Neural crest cell (in vitro differentiated cells): ENCODE data around the gene TBC1D23. TPM values are rescaled to one million over a fixed set of nuclear protein-coding genes. Genes with fewer than 3 reads are reported as not detected.
"Not testable (repeated sequence)": the region's sequence is repeated elsewhere in the genome, so short reads cannot be mapped to it uniquely, and the experiment has no call there.

ENCODE experiments used
- DNase-seq: peaks from one replicate; pipeline ENCODE4 v3.0.0; 2021; ENCODE audit warnings: low read depth, mixed read lengths, low spot score
- H3K27ac Mint-ChIP-seq: one replicate; pipeline ENCODE4 v1.8.0; 2021; ENCODE audit warnings: mild to moderate bottlenecking, mixed read lengths; ENCODE audit not compliant: unreplicated experiment
- H3K27me3 Mint-ChIP-seq: 2 replicates; pipeline ENCODE4 v1.8.0; 2021; ENCODE audit warnings: low read depth, mild to moderate bottlenecking, mixed read lengths
- H3K36me3 Mint-ChIP-seq: 2 replicates; pipeline ENCODE4 v1.8.0; 2021; ENCODE audit warnings: low read depth, mild to moderate bottlenecking, mixed read lengths
- H3K4me1 Mint-ChIP-seq: 2 replicates; pipeline ENCODE4 v1.8.0; 2021; ENCODE audit warnings: mixed read lengths
- H3K4me3 Mint-ChIP-seq: one replicate; pipeline ENCODE4 v1.8.0; 2021; ENCODE audit warnings: mild to moderate bottlenecking, mixed read lengths
- H3K9me3 Mint-ChIP-seq: 2 replicates; pipeline ENCODE4 v1.8.0; 2021; ENCODE audit warnings: mixed read lengths
- CTCF ChIP-seq: fragments of 200-600 bp; sonication (generic); conservative IDR thresholded peaks from 2 replicates; pipeline ENCODE4 v1.5.0; 2021; ENCODE audit warnings: antibody characterized with exemption, mild to moderate bottlenecking
- total RNA-seq: library from RNA; stranded (reverse); gene quantifications from 2 replicates; pipeline ENCODE4 v1.2.1, GENCODE V29; 2021

Gene TBC1D23
- total RNA-seq, 1 donor from 2014 or later = 23.3 TPM

- TF ChIP-seq CTCF = no peak
- H3K27me3 Mint-ChIP-seq = no peaks in the 10 kb centered on the region
- DNase-seq = no peak
- H3K4me1 Mint-ChIP-seq = peaks cover 17% of the 10 kb centered on the region
- peaks cover 6% of the 10 kb centered on the region for H3K36me3 Mint-ChIP-seq
- H3K27ac Mint-ChIP-seq = no peak overlapping the region
- peaks cover 5% of the 10 kb centered on the region for H3K9me3 Mint-ChIP-seq
- no peak overlapping the region for H3K4me3 Mint-ChIP-seq
These were observed 30.1 kb upstream of the TBC1D23 start for GRCh38 chr3:100230710-100231109.

- no peak for TF ChIP-seq CTCF
- Mint-ChIP-seq H3K36me3 (peaks cover 5% of the 10 kb centered on the region), H3K4me3 (no peak overlapping the region), H3K27ac (no peak overlapping the region), H3K9me3 (peaks cover 7% of the 10 kb centered on the region), H3K27me3 (no peaks in the 10 kb centered on the region), H3K4me1 (peaks cover 10% of the 10 kb centered on the region)
- no peak for DNase-seq
These were observed 29.1 kb upstream of the TBC1D23 start for GRCh38 chr3:100231668-100232067.

DNA sequence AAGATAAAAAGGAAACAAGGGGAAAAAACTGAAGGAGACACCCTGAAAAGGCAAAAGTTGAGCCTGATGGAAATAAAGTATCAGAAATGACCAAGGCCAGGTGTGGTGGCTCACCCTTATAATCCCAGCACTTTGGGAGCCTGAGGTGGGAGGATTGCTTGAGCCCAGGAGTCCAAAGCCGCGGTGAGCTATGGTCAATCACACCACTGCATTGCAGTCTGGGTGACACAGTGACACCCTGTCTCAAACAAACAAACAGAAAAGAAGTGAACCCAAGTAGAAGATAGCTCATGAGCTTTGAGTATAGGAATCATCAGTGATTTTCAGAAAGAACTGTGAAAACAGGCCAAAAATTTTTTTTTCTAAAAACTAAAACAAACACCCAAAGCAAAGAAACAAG is 26.4 kb upstream of the TBC1D23 start:
- no peaks in the 10 kb centered on the region for H3K27me3 Mint-ChIP-seq
- no peak overlapping the region for H3K4me3 Mint-ChIP-seq
- no peaks in the 10 kb centered on the region for H3K4me1 Mint-ChIP-seq
- TF ChIP-seq CTCF = no peak
- peaks cover 13% of the 10 kb centered on the region for H3K9me3 Mint-ChIP-seq
- H3K36me3 Mint-ChIP-seq = peaks cover 7% of the 10 kb centered on the region
- no peak for DNase-seq
- H3K27ac Mint-ChIP-seq = no peak overlapping the region

GRCh38 chr3:100238599-100238998 is 22.2 kb upstream of the TBC1D23 start:
- Mint-ChIP-seq H3K27me3 (no peaks in the 10 kb centered on the region), H3K9me3 (peaks cover 13% of the 10 kb centered on the region), H3K4me3 (no peak overlapping the region), H3K4me1 (no peaks in the 10 kb centered on the region), H3K27ac (no peak overlapping the region), H3K36me3 (peaks cover 6% of the 10 kb centered on the region)
- TF ChIP-seq CTCF = no peak
- DNase-seq = no peak

GRCh38 chr3:100242471-100242870 is 18.3 kb upstream of the TBC1D23 start:
- not testable (repeated sequence) for H3K27ac Mint-ChIP-seq, H3K9me3 Mint-ChIP-seq

DNA sequence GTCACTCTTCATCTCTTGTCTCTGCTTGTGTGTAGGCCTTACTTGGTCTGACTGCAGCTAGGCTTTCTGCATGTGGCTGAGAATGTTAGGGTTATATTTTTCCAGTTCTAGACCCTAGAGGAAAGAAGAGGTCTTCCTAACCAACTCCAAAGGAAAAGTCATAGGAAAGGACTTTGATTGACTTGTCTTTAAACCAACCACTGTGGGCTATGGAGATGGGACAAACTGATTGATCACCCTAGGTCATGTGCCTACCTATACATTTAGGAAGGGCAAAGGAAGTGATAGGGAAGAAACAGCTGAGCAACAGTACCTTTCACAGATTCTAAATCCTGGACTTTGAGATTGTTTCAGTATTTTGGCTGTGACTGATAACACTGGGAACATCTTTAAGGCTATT is 16.5 kb upstream of the TBC1D23 start:
- Mint-ChIP-seq H3K27ac (no peak overlapping the region), H3K4me3 (no peak overlapping the region), H3K9me3 (no peaks in the 10 kb centered on the region), H3K4me1 (peaks cover 7% of the 10 kb centered on the region), H3K36me3 (peaks cover 2% of the 10 kb centered on the region), H3K27me3 (no peaks in the 10 kb centered on the region)
- DNase-seq = no peak
- TF ChIP-seq CTCF = no peak

More at GRCh38 chr3:100242471-100242870, 18.3 kb upstream of the TBC1D23 start:
- H3K4me3 Mint-ChIP-seq, H3K4me1 Mint-ChIP-seq, DNase-seq, H3K36me3 Mint-ChIP-seq, H3K27me3 Mint-ChIP-seq: not testable (repeated sequence)
